Loucy (cell line): ENCODE data around the gene LYRM2.

Experiments used
- CTCF ChIP-seq: fragments of 200-600 bp; sonication (generic); conservative IDR thresholded peaks from 2 replicates; pipeline ENCODE4 v1.5.1; 2014; ENCODE audit warnings: mild to moderate bottlenecking, antibody characterized with exemption, low read length
- EZH2phosphoT487 ChIP-seq: fragments of 200-600 bp; IDR thresholded peaks from 2 replicates; pipeline ENCODE4 v1.6.1; 2018; ENCODE audit warnings: antibody characterized with exemption, mild to moderate bottlenecking, moderate library complexity, borderline replicate concordance

GRCh38 chr6:89604653-89605052 is 33.9 kb downstream of the LYRM2 start:
- no peak for TF ChIP-seq CTCF
- no peak for TF ChIP-seq EZH2phosphoT487
